SH-SY5Y (cell line): Measurements from ENCODE around the gene CECR2.

ENCODE experiments used
- GATA2 ChIP-seq: IDR thresholded peaks from 2 replicates; pipeline ENCODE4 v1.6.1; 2011; ENCODE audit warnings: mild to moderate bottlenecking, low read depth, low read length
- GATA3 ChIP-seq: IDR thresholded peaks from 2 replicates; pipeline ENCODE4 v1.6.1; 2011; ENCODE audit warnings: low read depth, mild to moderate bottlenecking, low read length, moderate library complexity

- no peak for TF ChIP-seq GATA3
- TF ChIP-seq GATA2, result no peak
Measured at GRCh38 chr22:17400305-17400704, 31.0 kb downstream of the CECR2 start.
